Heart left ventricle (tissue), 13 donors: ENCODE measurements around the gene SLC25A19.

ENCODE experiments used
- CTCF ChIP-seq, 12 donors: fragments of 200-600 bp; sonication (generic) in 4 of 12; IDR thresholded peaks; one replicate each; pipeline versions ENCODE4 v1.5.0 to v1.8.0; 2018 to 2022; ENCODE audit warnings: antibody characterized with exemption in 12 of 12, mild to moderate bottlenecking in 5 of 12
- POLR2A ChIP-seq, 2 donors: fragments of 450-650 bp; IDR thresholded peaks; one replicate each; pipeline ENCODE4 v1.6.1; 2017; ENCODE audit warnings: antibody characterized with exemption in 2 of 2, mild to moderate bottlenecking in 2 of 2, moderate library complexity in 2 of 2
- donor health status: ischemic (EF 13 %, LVEDD 7.1; RV severe dilation, severe dysfunction).
- donor health status: DM: no; HTN: yes; CAD: no.
- donor health status: DM: no; HTN: no; CAD: no.
- donor health status: ischemic (EF 25% LVEDD 6.9; RV normal size, moderate dysfunction).
- donor health status: ischemic (EF 25% LVEDD 5.7; RV mildly dilated, moderate dysfunction).
- donor health status: ischemic (EF 35%, LVEDD 5.7; RV mildly dilated, moderate dysfunction).
- donor health status: nonischemic (EF 11% LVEDD 7.7; RV severe dilation, severe dysfunction).
- donor health status: DM: yes; HTN: yes; CAD: no.
- donor health status: PGD.
- donor health status: ischemic (EF 29% LVEDD 5.4; RV normal size, mild dysfunction).
- donor health status: nonischemic (EF 23%, LVEDD 6.1; RV moderate dilation, normal function).

- TF ChIP-seq POLR2A (IDR thresholded peaks at IDR 0.05), result no peak
- peak in 2 of 12 donors; percentile 14 to 19 for TF ChIP-seq CTCF (IDR thresholded peaks at IDR 0.05)
Observed at GRCh38 chr17:75260641-75261335, 28.4 kb downstream of the SLC25A19 start.
